K562 (cell line): ENCODE results near the gene USP24. TPM values are rescaled to one million over a fixed set of nuclear protein-coding genes. Genes with fewer than 3 reads are reported as not detected.
"Not testable (repeated sequence)": the region's sequence is repeated elsewhere in the genome, so short reads cannot be mapped to it uniquely, and the experiment has no call there.

Experiments
- ATAC-seq: fragments of 200-7000 bp; cut with Tn5 transposase; 3 replicates; pipeline ENCODE4 v1.9.1; 2020; ENCODE audit warnings: moderate library complexity
- BruUV-seq: library from RNA; stranded (reverse); fragments of 400-500 nt; replicated peaks from 2 replicates; lab custom pipeline; 2021; lab: Mats Ljungman, UMichigan
- CTCF ChIA-PET: fragments of 300-600 bp; formaldehyde crosslinking; extraction: SDS; loops from one replicate; lab custom pipeline; 2021; ENCODE audit warnings: low intra/inter-chr PET ratio; lab: Yijun Ruan, JAX
- POLR2A ChIA-PET: fragments of 300-600, 350-650 bp; sonication (Branson Sonifier 250); formaldehyde crosslinking; extraction: SDS; loops from one replicate; lab custom pipeline; 2021; ENCODE audit warnings: antibody characterized with exemption, inconsistent platforms; lab: Yijun Ruan, JAX
- DNase-seq, 4 experiments: peaks; one replicate each; pipeline versions ENCODE4 v3.0.0 to v3.0.0-alpha.2; 2011 to 2018; ENCODE audit warnings: low spot score in 3 of 4, mixed read lengths in 3 of 4; ENCODE audit errors: extremely low read depth in 1 of 4
- FAIRE-seq: peaks from 2 replicates; lab custom pipeline; 2011; peaks lifted over from hg19 to GRCh38; lab: Jason Lieb, UNC
- H2AFZ ChIP-seq: 2 replicates; pipeline ENCODE4 v1.6.0; 2011; ENCODE audit warnings: low read depth, low read length, control low read depth, inconsistent platforms
- H3K27ac ChIP-seq: fragments of 200-600 bp; 3 replicates; pipeline ENCODE4 v1.8.0; 2011; ENCODE audit warnings: low read depth, mild to moderate bottlenecking, control low read depth, inconsistent platforms, low read length, moderate library complexity, mixed read lengths; ENCODE audit errors: extremely low read depth
- H3K27me3 ChIP-seq, 2 experiments: fragments of 300-600 bp in 1 of 2; 2 replicates in 1 of 2; 3 replicates in 1 of 2; pipeline versions ENCODE4 v1.6.0 to v1.8.0; 2011; ENCODE audit warnings: inconsistent platforms in 2 of 2, low read length in 2 of 2, mild to moderate bottlenecking in 1 of 2, mixed read lengths in 1 of 2, moderate library complexity in 1 of 2; ENCODE audit not compliant: control insufficient read depth in 2 of 2, insufficient read depth in 2 of 2
- H3K36me3 ChIP-seq: fragments of 300-600 bp; 3 replicates; pipeline ENCODE4 v1.8.0; 2011; ENCODE audit warnings: mild to moderate bottlenecking, low read length, inconsistent platforms; ENCODE audit not compliant: control insufficient read depth, insufficient read depth
- H3K4me1 ChIP-seq, 2 experiments: fragments of 200-600 bp in 1 of 2; replicated peaks in 1 of 2; 2 replicates in 1 of 2; 3 replicates in 1 of 2; pipeline versions ENCODE4 v1.5.1 to v1.8.0; 2011; ENCODE audit warnings: inconsistent platforms in 2 of 2, low read length in 2 of 2, mild to moderate bottlenecking in 1 of 2, mixed read lengths in 1 of 2, moderate library complexity in 1 of 2; ENCODE audit not compliant: control insufficient read depth in 2 of 2, insufficient read depth in 2 of 2
- H3K4me2 ChIP-seq: 2 replicates; pipeline ENCODE4 v1.6.1; 2011; ENCODE audit warnings: low read length, control low read depth, inconsistent platforms, mixed read lengths; ENCODE audit not compliant: insufficient read depth
- H3K4me3 ChIP-seq: fragments of 200-600 bp; sonication (generic), shearing (Covaris generic); 2 replicates; pipeline ENCODE4 v1.5.1; 2016; ENCODE audit warnings: control low read depth, inconsistent platforms
- H3K79me2 ChIP-seq: fragments of 200-600 bp; 3 replicates; pipeline ENCODE4 v1.8.0; 2011; ENCODE audit warnings: low read length, inconsistent platforms; ENCODE audit not compliant: control insufficient read depth, insufficient read depth
- H3K9ac ChIP-seq, 2 experiments: 2 replicates each; pipeline versions ENCODE4 v1.6.0 to v1.6.1; 2011; ENCODE audit warnings: low read depth in 2 of 2, low read length in 2 of 2, control low read depth in 1 of 2, inconsistent platforms in 1 of 2, mild to moderate bottlenecking in 1 of 2, mixed read lengths in 1 of 2; ENCODE audit not compliant: insufficient read depth in 1 of 2
- H3K9me1 ChIP-seq: one replicate; pipeline ENCODE4 v1.6.0; 2011; ENCODE audit warnings: inconsistent platforms, mild to moderate bottlenecking, low read length, moderate library complexity; ENCODE audit not compliant: control insufficient read depth, insufficient read depth
- H3K9me3 ChIP-seq: replicated peaks from 2 replicates; pipeline ENCODE4 v1.5.1; 2011; ENCODE audit warnings: low read depth, low read length, inconsistent platforms; ENCODE audit not compliant: control insufficient read depth, insufficient read depth
- H4K20me1 ChIP-seq: replicated peaks from 2 replicates; pipeline ENCODE4 v1.6.1; 2011; ENCODE audit warnings: low read length, inconsistent platforms, mixed read lengths; ENCODE audit not compliant: control insufficient read depth, insufficient read depth
- ZNF121 ChIP-seq: sonication (generic); formaldehyde crosslinking; conservative IDR thresholded peaks from 2 replicates; pipeline ENCODE4 v1.8.0; 2022; ENCODE audit warnings: missing genetic modification reagents
- ZNF274 ChIP-seq: IDR thresholded peaks from 2 replicates; pipeline ENCODE4 v1.6.1; 2011; ENCODE audit warnings: low read depth, mild to moderate bottlenecking, low read length, moderate library complexity, borderline replicate concordance
- ZNF431 ChIP-seq: sonication (generic); formaldehyde crosslinking; IDR thresholded peaks from 2 replicates; pipeline ENCODE4 v1.8.0; 2022; ENCODE audit warnings: mild to moderate bottlenecking, missing genetic modification reagents
- WGBS: fragments of 100-300 bp; shearing (Covaris generic); methylation state at CpG from one replicate; pipeline ENCODE4 v1.1.6; 2016; ENCODE audit warnings: low coverage, mixed read lengths; ENCODE audit not compliant: insufficient coverage; ENCODE audit errors: missing lambda C conversion rate; 5-methylcytosine and 5-hydroxymethylcytosine counted together
- in situ Hi-C: fragments of 300-500 bp; cut with MboI; formaldehyde crosslinking; loops from 4 replicates; pipeline ENCODE4 v1.15.0; 2018; ENCODE audit warnings: inconsistent platforms, mixed read lengths
- intact Hi-C: fragments of 100-400 bp; cut with micrococcal nuclease; formaldehyde crosslinking; loops from 2 replicates; pipeline ENCODE4 v1.14.2; 2022
- polyA plus RNA-seq, 8 experiments: library from polyadenylated mRNA; depleted of rRNA in 4 of 8; stranded (reverse) in 5 of 8; unstranded in 3 of 8; fragments of >200 nt; fragmentation: Nextera tagmentation in 2 of 8; fragmentation: Illumina TruSeq in 1 of 8; extraction: Ambion mirVana in 2 of 8; extraction: Trizol in 1 of 8; gene quantifications; 2 replicates each; pipeline versions ENCODE4 v1.2.1 to v1.2.3, GENCODE V29; 2011 to 2014; ENCODE audit warnings: inconsistent platforms in 1 of 8, missing spikeins in 1 of 8
- total RNA-seq, 7 experiments: library from RNA; depleted of rRNA in 6 of 7; stranded (reverse); fragments of >200 nt in 6 of 7; fragmentation: Illumina TruSeq in 2 of 7; extraction: Trizol in 2 of 7; gene quantifications; 2 replicates each; pipeline versions ENCODE4 v1.2.1 to v1.2.3, GENCODE V29; 2011 to 2021; ENCODE audit warnings: low replicate concordance in 1 of 7
- TF ChIP-seq, protein P1 (sequence below), 2 experiments: fragments of 450-650 bp; conservative IDR thresholded peaks; 2 replicates each; pipeline ENCODE4 v1.6.1; 2017; ENCODE audit warnings: mild to moderate bottlenecking in 2 of 2, moderate library complexity in 2 of 2

USP24 gene
- total and polyA plus RNA-seq, 9 of the 15 experiments (the other 6 are each of a cell fraction or from before 2014, with no cell fraction given) = 7.7 to 62.6 (median 36.8) TPM

DNA sequence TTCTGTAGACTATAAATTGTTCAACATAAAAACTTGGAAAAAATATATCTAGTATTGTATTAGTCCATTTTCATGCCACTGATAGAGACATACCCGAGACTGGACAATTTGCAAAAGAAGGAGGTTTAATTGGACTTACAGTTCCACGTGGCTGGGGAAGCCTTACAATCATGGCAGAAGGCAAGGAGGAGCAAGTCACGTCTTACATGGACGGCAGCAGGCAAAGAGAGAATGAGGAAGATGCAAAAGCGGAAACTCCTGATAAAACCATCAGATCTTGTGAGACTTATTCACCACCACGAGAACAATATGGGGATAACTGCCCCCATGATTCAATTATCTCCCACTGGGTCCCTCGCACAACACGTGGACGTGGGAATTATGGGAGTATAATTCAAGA lies 15.4 kb downstream of the USP24 start:
- H4K20me1 ChIP-seq, H3K9me1 ChIP-seq, in situ Hi-C loops, DNase-seq, BruUV-seq, H3K27me3 ChIP-seq, H2AFZ ChIP-seq, FAIRE-seq, ATAC-seq, H3K9me3 ChIP-seq, H3K4me3 ChIP-seq, H3K9ac ChIP-seq, H3K4me2 ChIP-seq, CTCF ChIA-PET, H3K27ac ChIP-seq, intact Hi-C loops: not testable (repeated sequence)
- Histone ChIP-seq H3K4me1 (peaks cover 11 to 59% of the 10 kb centered on the region in 2 experiments), H3K36me3 (peaks cover 43% of the 10 kb centered on the region; the same call in 2 of the 3 replicates), H3K79me2 (peaks cover 92% of the 10 kb centered on the region)
- 91% methylated on average over 9 of the region's 9 CpGs for WGBS
- POLR2A ChIA-PET = interaction anchor here (1.0 to 1.5 kb wide), 3 partner anchors 10 to 17 kb away, joined by 3 to 6 read pairs (median 5); no protein-coding TSS in a partner anchor
- TF ChIP-seq ZNF431 (CRISPR knock-in tag) = peak; percentile 95

DNA sequence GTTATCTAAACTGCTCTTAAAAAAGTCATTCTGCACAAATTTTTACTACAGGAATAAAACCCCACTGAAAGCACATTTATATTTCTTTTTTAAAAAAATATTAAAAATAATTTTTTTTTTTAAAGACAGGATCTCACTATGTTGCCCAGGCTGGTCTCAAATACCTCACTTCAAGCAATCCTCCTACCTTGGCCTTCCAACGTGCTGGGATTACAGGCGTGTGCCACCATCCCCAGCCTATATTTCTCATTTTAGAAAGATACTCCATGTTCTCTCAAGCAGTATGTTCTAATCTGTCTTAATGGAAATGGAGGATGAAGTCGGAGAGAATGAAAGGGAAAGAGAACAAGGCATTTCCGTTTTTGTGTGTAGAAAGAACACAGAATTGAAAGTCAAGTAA lies 17.1 kb downstream of the USP24 start:
- peak overlapping the region; percentile 56 for H3K4me2 ChIP-seq
- intact Hi-C loops = no loop called here
- H4K20me1 ChIP-seq = no peaks in the 10 kb centered on the region
- H2AFZ ChIP-seq = no peak overlapping the region
- peaks cover 14 to 60% of the 10 kb centered on the region in 2 experiments for H3K4me1 ChIP-seq
- ATAC-seq (no peak), FAIRE-seq (no peak), DNase-seq (no peak)
- no peaks in the 10 kb centered on the region for H3K9me1 ChIP-seq
- H3K27me3 ChIP-seq = no peaks in the 10 kb centered on the region
- 0 out of 2 replicates have a peak, but pooled peaks cover 4% of the 10 kb centered on the region for H3K9me3 ChIP-seq
- ChIA-PET POLR2A (interaction anchor here (0.6 to 2.3 kb wide), 3 partner anchors 11 to 59 kb away, joined by 3 to 9 read pairs (median 4); no protein-coding TSS in a partner anchor), CTCF (no interaction called here)
- WGBS = 59% methylated on average over 4 of the region's 4 CpGs
- H3K27ac ChIP-seq = peak overlapping the region; percentile 75
- no peak overlapping the region for H3K4me3 ChIP-seq
- peaks cover 50% of the 10 kb centered on the region for H3K36me3 ChIP-seq
- BruUV-seq = no TSS peak
- H3K79me2 ChIP-seq = peaks cover 92% of the 10 kb centered on the region
- in situ Hi-C loops = no loop called here
- TF ChIP-seq, protein P1, sequence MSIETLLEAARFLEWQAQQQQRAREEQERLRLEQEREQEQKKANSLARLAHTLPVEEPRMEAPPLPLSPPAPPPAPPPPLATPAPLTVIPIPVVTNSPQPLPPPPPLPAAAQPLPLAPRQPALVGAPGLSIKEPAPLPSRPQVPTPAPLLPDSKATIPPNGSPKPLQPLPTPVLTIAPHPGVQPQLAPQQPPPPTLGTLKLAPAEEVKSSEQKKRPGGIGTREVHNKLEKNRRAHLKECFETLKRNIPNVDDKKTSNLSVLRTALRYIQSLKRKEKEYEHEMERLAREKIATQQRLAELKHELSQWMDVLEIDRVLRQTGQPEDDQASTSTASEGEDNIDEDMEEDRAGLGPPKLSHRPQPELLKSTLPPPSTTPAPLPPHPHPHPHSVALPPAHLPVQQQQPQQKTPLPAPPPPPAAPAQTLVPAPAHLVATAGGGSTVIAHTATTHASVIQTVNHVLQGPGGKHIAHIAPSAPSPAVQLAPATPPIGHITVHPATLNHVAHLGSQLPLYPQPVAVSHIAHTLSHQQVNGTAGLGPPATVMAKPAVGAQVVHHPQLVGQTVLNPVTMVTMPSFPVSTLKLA (conservative IDR thresholded peaks at IDR 0.05) = 0 out of 4 replicates have a peak, but pooled peaks of 1 of the 2 experiments have one; percentile 17
- no peak for TF ChIP-seq ZNF274
- peak; percentile 93 for TF ChIP-seq ZNF121 (CRISPR knock-in tag)
- no peak overlapping the region; a peak in 1 of 4 replicates for H3K9ac ChIP-seq
